Stomach smooth muscle (tissue), 2 donors: ENCODE data around the gene PASK.

ENCODE experiments used
- H3K27ac ChIP-seq: one replicate; pipeline ENCODE4 v1.7.0; 2013; ENCODE audit warnings: mild to moderate bottlenecking, low read length, inconsistent platforms
- H3K27me3 ChIP-seq, 2 donors: one replicate each; pipeline ENCODE4 v1.7.0; 2013; ENCODE audit warnings: low read length in 2 of 2; ENCODE audit not compliant: insufficient read depth in 2 of 2, control insufficient read depth in 1 of 2
- H3K36me3 ChIP-seq, 2 donors: one replicate each; pipeline ENCODE4 v1.7.0; 2013; ENCODE audit warnings: low read length in 2 of 2; ENCODE audit not compliant: control insufficient read depth in 2 of 2, insufficient read depth in 2 of 2
- H3K4me1 ChIP-seq: one replicate; pipeline ENCODE4 v1.7.0; 2013; ENCODE audit warnings: low read length; ENCODE audit not compliant: control insufficient read depth, insufficient read depth
- H3K4me3 ChIP-seq, 2 donors: one replicate each; pipeline ENCODE4 v1.7.0; 2013; ENCODE audit warnings: low read length in 2 of 2
- H3K9ac ChIP-seq, 2 donors: one replicate each; pipeline ENCODE4 v1.7.0; 2013; ENCODE audit warnings: low read length in 2 of 2, mild to moderate bottlenecking in 1 of 2
- H3K9me3 ChIP-seq, 2 donors: one replicate each; pipeline ENCODE4 v1.7.0; 2013; ENCODE audit warnings: low read length in 2 of 2; ENCODE audit not compliant: control insufficient read depth in 2 of 2
- donor health status: healthy.
- donor health status: Pancreatic carcinoma.

Gene PASK

DNA sequence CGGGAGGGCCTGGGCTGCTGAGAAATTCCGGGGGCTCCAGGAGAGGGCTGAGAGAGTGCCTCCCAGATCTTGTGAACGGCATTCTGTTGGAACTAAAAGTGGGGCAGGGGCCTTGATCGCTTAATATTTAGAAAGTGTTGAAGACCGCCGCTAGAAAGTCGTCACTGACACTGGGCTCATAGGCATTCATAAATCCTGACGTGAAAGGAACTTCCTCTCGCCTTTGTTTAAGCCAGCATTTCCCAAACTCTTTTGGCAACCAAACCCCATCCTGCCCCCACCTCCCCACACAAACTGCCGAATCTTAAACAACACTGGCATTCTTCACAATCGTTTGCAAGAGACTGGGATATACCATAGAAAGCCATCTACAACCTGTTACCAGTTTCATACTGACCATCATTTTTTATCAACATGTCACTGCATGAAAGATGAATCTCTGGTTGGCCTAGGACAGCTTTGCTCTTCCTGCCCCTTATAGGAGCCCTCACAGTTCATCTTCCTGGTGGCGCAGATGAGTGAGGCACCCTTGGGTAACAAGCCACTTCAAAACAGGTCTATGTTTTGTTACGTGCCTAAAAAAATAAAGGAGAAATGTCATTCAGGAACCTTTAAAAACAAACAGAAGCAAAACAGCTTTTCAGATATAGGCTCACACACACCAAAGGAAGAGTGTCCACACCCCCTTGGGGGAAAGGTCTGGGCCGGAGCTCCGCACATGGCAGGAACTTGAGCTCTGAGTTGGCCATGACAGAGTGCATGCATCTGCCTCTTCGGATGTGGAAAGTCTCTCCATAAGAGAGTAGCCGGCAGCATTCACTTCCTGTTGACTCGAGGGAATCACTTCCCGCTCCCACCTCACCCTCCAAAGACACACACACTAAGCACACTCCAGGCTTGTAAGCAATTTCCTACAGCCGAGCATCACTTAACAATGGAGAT, 60.2 kb downstream of the PASK start:
- H3K4me3 ChIP-seq: no peak overlapping the region
- H3K27ac ChIP-seq: no peak overlapping the region
- H3K4me1 ChIP-seq: no peaks in the 10 kb centered on the region
- no peaks in the 10 kb centered on the region for H3K9me3 ChIP-seq
- H3K36me3 ChIP-seq: peaks cover 53 to 60% of the 10 kb centered on the region in 2 donors
- H3K27me3 ChIP-seq: no peaks in the 10 kb centered on the region
- no peak overlapping the region for H3K9ac ChIP-seq

- Histone ChIP-seq H3K36me3 (peaks cover 47 to 57% of the 10 kb centered on the region in 2 donors), H3K27ac (no peak overlapping the region), H3K27me3 (no peaks in the 10 kb centered on the region), H3K9ac (no peak overlapping the region), H3K4me1 (no peaks in the 10 kb centered on the region), H3K4me3 (no peak overlapping the region), H3K9me3 (no peaks in the 10 kb centered on the region)
These were observed 60.9 kb downstream of the PASK start for GRCh38 chr2:241088376-241088775.

- H3K36me3 ChIP-seq: peaks cover 40 to 51% of the 10 kb centered on the region in 2 donors
These were observed 61.6 kb downstream of the PASK start for GRCh38 chr2:241087420-241088268.

DNA sequence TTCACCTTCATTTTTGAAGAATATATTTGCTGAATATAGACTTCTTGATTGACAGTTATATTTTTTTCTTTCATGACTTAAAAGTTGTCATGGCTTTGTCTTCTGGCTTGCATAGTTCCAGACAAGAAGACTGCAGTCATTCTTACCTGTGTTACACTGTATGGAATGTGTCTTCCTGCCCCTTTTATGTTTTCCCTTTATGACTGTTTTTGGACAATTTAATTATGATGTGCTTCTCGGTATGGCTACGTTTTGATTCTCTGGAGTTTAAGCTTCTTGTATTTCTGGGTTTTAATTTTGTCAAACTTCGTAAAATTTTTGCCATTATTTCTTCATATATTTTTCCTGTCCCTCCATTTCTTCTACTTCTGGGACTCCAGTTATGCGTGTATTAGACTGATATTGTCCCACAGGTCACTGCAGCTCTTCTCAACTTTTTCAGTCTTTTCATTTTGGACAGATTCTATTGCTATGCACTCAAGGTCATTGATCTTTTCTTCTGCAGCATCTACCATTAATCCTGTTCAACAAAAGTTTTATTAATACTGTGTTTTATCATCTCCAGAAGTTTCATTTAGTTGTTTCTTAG, 64.3 kb downstream of the PASK start:
- no peak overlapping the region for H3K9ac ChIP-seq
- H3K9me3 ChIP-seq: no peaks in the 10 kb centered on the region
- H3K27ac ChIP-seq: no peak overlapping the region
- no peaks in the 10 kb centered on the region for H3K4me1 ChIP-seq
- peaks cover 27 to 33% of the 10 kb centered on the region in 2 donors for H3K36me3 ChIP-seq
- no peak overlapping the region for H3K4me3 ChIP-seq
- H3K27me3 ChIP-seq: no peaks in the 10 kb centered on the region

More at GRCh38 chr2:241087420-241088268, 61.6 kb downstream of the PASK start:
- H3K27me3 ChIP-seq: no peaks in the 10 kb centered on the region
- no peaks in the 10 kb centered on the region for H3K4me1 ChIP-seq
- H3K9me3 ChIP-seq: no peaks in the 10 kb centered on the region
- no peak overlapping the region for H3K4me3 ChIP-seq
- no peak overlapping the region for H3K27ac ChIP-seq
- no peak overlapping the region for H3K9ac ChIP-seq

DNA sequence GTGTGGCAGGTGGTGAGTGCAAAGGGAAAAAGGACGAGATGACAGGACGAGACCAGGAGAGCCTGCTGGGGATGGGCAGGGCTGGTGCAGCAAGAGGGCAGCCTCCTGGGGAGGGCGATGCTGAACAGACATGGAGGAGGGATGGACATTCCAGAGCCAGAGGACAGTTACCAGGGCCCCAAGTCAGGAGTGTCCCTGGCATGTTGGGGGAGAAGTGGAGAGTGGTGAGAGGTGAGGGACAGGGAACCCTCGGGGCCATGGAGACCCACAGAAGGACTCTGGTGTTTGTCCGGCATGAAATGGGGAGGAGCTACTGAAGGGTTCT, 66.2 kb downstream of the PASK start:
- no peaks in the 10 kb centered on the region for H3K9me3 ChIP-seq
- H3K4me1 ChIP-seq: no peaks in the 10 kb centered on the region
- H3K36me3 ChIP-seq: peaks cover 12 to 16% of the 10 kb centered on the region in 2 donors
- H3K27me3 ChIP-seq: no peaks in the 10 kb centered on the region
- no peak overlapping the region for H3K4me3 ChIP-seq
- no peak overlapping the region for H3K27ac ChIP-seq
- no peak overlapping the region for H3K9ac ChIP-seq

DNA sequence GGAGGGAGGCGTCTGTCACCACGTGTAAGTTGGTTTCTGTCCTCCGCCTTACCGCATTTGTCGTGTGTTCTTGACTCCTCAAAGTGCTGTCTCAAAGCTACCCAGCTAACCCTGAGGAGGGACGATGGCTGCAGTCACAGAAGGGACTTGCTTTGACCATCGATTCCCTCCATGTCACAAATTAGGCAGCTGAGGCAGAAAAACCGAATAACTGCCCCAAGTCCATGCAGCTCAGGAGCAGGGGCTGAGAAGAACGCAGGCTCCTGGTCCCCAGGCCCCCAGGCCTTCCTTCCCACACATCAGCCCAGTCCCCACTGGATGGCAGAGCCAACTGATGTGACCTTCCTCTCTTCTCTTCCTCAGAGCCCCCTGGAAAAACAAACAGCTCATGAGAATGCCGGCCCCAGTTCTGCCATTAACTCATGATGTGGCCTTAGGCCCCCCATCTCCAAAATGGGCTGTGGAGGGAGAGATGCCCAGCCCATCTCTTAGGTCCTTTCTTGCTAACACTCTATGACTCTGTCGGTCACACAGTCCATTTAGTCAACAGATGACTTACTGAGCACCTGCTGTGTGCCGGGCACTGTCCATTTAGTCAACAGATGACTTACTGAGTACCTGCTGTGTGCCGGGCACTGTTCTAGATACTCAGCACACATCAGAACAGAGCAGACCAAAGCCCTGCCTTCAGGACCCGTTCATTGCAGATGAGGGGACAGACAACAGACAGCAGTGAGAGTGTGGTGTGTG, 66.8 kb downstream of the PASK start:
- Histone ChIP-seq H3K27me3 (no peaks in the 10 kb centered on the region), H3K9me3 (no peaks in the 10 kb centered on the region), H3K4me1 (no peaks in the 10 kb centered on the region), H3K4me3 (no peak overlapping the region), H3K9ac (no peak overlapping the region), H3K27ac (no peak overlapping the region), H3K36me3 (peaks cover 6 to 10% of the 10 kb centered on the region in 2 donors)

DNA sequence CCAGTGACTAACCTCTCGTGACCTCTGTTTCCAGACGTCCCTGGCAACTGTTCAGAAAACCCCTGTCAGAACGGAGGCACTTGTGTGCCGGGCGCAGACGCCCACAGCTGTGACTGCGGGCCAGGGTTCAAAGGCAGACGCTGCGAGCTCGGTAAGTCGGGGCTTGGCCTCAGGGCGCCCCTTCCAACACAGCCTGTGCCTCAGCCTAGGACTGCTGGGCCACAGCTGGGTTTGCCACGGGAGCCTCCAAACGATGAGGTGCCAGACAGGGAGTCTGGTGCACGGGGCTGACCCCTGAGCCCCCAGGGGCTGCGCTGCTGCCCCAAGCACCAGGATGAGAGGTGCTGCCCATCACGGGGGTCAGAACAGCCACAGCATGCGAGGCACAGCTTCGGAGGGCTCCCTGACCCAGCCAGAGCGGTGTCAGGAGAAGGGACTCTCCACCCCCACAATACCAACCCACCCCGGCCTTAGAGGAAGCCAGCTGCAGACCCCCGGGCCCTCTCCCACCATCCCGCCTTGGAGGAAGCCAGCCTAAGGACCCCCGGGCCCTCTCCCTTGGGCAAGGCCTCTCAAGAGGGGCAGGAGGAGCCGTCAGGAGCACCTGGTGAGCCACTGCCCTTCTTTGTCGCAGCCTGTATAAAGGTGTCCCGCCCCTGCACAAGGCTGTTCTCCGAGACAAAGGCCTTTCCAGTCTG, 67.5 kb downstream of the PASK start:
- no peak overlapping the region for H3K4me3 ChIP-seq
- H3K27ac ChIP-seq: no peak overlapping the region
- H3K9ac ChIP-seq: no peak overlapping the region
- no peaks in the 10 kb centered on the region for H3K9me3 ChIP-seq
- H3K36me3 ChIP-seq: peaks cover 0 to 6% of the 10 kb centered on the region in 2 donors
- H3K27me3 ChIP-seq: no peaks in the 10 kb centered on the region
- H3K4me1 ChIP-seq: no peaks in the 10 kb centered on the region

GRCh38 chr2:241081190-241081642, 68.1 kb downstream of the PASK start:
- no peak overlapping the region for H3K9ac ChIP-seq
- H3K4me1 ChIP-seq: no peaks in the 10 kb centered on the region
- H3K4me3 ChIP-seq: no peak overlapping the region
- H3K27ac ChIP-seq: no peak overlapping the region
- no peaks in the 10 kb centered on the region for H3K27me3 ChIP-seq
- H3K36me3 ChIP-seq: peaks cover 0 to 3% of the 10 kb centered on the region in 2 donors
- H3K9me3 ChIP-seq: no peaks in the 10 kb centered on the region

DNA sequence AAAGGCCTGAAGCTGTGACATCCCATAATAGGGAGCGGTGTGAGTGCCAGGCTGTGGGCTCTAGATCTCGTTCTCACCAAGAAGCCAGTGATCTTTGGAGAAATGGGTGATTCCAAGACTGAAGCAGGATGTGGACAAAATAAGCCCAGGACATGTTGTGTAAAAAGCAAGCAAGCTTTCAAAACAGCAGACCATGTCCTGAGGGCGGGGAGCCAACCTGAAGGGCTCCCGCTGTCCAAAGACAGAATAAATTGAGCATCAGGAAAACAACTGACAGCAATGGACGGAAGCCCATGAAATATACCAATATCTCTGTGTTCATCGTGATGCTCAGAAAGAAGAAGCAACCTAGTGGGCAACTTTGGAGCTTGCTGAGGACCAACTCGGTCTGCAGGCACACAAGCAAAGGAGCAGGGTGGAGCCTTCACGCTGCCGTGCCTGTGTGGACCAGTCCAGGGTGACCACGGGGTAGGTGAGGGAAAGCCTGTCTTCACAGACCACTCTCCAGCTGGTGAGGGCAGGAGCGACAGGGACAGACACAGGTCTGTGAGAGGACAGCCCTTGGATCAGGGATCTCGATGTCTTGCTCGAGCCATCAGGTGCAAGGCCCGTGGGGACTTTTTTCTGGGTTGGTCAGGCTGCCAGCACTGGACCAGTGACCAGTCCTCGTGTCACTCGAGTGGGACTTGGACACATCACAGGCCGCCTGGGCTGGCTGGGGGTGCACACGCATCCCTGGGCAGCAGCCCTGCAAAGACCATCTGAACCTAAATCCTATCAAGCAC, 68.7 kb downstream of the PASK start:
- H3K36me3 ChIP-seq: no peaks in the 10 kb centered on the region
- no peaks in the 10 kb centered on the region for H3K4me1 ChIP-seq
- H3K9ac ChIP-seq: no peak overlapping the region
- H3K27ac ChIP-seq: no peak overlapping the region
- no peak overlapping the region for H3K4me3 ChIP-seq
- H3K9me3 ChIP-seq: no peaks in the 10 kb centered on the region
- H3K27me3 ChIP-seq: no peaks in the 10 kb centered on the region
